Renal cortex interstitium (tissue), 11 donors: ENCODE results near the gene HIVEP3. TPM values are rescaled to one million over a fixed set of nuclear protein-coding genes. Genes with fewer than 3 reads are reported as not detected.

Source experiments
- DNase-seq, 11 donors: peaks; one replicate each; pipeline ENCODE4 v3.0.0-alpha.2; 2013; ENCODE audit warnings: low read depth in 9 of 11, low spot score in 4 of 11; ENCODE audit errors: extremely low read depth in 1 of 11
- polyA plus RNA-seq, 3 donors: library from polyadenylated mRNA; unstranded; fragments of 120-200 nt; gene quantifications; one replicate each; pipeline ENCODE4 v1.2.1, GENCODE V29; 2013; ENCODE audit not compliant: insufficient read length in 3 of 3

The HIVEP3 gene
- polyA plus RNA-seq, 3 donors = 3.4 to 4.6 (median 4.1) TPM

DNA sequence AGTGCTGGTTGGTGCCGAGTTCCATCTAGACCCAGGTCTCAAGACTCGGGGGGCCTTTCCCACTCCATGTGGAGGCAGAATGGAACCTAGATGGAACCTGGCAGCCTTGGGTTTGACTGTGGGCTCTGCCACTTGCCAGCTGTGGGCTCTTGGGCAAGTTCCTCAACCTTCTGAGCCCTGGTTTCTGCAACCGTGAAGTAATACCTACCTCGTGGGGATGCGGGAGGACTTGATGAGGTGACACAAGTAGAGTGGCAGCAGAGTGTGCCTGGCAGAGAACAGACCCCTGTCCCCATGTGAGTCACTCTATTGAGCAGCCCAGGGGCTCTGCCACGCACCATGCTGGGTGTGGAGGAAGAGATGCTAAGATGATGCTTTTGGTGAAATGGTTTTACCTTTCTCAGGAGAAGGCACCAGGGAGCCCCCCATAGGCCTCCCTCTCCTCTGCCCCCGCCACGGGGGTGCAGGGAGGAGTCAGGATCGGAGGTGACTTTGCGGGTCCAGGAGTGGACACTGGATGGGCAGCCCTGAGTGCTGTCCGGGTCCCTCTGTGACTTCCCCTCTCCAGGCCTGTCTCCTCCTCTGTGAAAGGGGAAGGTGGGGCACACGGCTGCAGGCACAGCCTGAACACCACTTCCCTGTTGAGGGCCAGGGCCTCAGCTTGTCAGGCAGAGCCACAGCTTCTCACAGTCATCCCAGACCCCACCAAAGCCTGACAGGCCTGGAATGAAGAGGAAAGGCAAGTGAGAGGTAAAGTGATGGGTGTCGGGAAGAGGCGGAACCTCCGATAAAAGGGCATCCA, 397.6 kb downstream of the HIVEP3 start:
- DNase-seq = no peak

DNA sequence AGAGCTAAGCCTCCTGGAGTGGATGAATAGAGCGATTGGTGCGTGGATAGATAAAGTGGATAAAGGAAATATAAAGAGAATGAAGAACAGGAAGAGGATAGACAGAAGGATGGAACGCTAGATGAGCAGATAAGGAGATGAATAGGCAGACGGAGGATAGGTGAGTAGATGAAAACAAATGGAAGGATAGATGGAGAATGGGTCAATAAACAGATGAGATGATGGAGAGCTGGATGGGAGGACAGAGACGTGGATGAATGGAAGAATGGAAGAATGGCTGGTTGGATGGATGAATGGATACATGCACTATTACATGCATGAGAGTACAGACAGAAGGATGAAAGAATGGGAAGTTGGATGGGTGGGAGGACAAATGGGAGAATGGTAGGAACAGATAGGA, 399.1 kb downstream of the HIVEP3 start:
- DNase-seq = no peak

DNA sequence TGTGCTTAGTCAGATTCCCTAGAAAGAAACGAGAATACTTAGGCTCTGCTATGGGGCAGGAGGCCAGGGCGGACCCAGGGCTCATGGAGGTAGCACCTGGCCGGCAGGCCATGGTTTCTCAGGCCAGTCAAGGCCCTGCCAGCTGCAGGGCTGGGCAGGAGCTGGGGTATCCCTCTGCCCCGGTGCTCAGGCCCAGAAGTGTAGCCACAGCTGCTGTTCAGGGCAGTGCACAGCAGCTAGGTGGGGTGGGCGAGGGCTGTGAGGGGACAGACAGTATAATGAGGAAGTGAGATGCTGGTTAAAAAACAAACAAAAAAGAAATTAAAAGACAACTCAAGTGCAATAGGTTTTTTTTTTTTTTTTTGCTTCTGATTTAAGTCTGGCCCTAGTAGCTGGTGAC, 400.3 kb downstream of the HIVEP3 start:
- DNase-seq = no peak

DNA sequence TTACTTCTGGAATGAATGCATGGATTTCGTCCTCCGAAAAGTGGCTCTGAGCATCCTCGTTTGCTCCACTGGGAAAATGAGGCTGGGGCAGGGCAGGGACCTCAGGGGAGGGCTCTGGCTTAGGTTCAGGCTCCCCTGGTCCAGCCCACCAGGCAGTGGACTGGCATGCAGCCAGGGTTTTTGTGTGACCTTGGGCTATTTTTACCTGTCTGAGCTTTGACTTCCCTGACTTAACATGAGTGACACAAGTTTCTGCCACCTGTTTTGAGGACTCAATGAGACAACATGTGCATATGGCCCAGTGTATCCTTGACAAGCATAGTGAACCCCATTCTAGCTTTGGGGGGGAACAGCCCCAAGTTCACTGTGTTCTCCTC, 401.7 kb downstream of the HIVEP3 start:
- DNase-seq = no peak

DNA sequence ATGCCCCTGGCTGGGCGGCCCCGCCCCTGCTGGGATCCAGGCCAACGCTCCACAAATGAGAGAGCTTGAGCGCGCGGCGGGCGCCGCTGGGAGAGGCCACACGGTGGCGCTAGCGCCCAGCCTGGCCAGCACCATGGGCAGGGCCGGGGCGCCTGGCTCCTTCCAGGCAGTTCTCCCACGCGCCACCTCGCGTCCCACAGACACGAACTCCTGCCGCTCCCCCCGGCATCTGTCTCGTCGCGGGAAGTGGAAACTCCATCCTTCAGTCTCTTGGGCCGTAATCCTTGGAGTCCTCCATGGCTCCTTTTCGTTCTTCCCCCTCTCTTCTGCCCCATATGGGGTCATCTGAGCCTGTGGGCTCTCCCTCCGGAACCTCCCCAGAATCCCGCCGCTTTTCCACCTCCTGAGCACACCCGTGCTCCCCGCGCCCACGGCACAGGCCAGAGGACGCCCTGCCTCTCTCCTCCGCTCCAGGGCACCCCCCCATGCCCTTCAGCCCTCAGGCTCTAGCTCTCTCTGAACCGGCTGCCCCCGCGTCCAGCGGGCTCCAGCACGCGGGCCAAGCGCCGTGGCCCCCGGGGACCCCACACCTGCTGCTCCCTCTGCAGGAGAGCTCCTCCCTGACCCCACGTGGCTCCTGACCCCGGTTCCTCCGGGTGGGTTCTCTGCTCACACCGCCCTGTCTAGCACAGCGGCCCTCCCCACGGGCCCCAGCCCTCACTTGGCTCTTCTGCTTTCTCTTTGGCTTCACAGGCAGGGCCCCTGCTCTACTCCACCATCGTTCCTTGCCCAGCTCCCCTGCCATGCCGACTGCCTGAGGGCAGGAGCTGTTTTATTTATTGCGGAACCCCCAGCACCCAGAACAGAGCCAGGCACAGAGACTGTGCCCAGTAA, 402.3 kb downstream of the HIVEP3 start:
- DNase-seq = peak; percentile 81 to 94 (median 88)

DNA sequence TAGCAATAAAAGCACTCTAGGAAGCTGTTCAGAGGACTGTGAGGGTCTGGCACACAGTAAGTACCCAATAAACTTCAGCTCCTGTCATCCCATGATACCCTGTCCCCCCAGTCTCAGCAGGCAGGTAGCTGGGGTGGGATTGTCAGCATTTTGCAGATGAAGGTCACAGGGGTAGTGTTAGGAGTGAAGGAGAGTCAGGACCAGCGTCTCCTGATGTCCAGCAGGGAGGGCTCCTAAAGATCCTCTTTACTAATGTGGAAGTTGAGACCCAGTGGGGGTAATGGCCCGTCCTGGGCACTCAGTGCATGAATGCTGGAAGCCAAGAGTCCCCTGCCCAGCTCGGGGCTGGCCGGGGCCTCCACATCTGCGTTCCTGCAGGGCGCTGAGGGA, 402.9 kb downstream of the HIVEP3 start:
- DNase-seq = no peak

DNA sequence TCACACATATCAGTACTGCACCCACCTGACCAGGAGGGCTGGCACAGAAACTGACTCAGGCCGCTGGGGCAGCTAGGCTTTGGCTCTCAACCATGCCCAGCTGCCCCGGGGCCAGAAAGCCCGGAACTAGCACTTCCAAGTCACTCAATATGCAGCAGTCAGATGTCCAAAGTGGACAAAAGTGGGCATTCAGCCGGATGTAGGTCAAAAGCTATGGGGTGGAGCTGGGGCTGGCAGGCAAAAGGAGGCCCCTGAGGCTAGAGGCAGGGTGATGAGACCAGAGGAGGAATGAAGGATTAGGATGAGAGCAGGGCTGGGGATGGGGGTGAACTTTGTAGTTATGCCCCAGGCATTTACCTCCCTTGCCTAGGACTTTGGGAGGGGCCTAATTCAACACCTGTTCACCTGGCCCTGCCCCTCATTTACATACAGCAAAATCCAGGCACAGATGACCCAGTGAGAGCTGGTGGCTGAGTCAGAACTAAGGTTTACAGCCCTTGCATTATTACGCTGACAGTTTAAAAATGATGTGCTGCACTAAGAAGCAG, 403.5 kb downstream of the HIVEP3 start:
- no peak for DNase-seq

DNA sequence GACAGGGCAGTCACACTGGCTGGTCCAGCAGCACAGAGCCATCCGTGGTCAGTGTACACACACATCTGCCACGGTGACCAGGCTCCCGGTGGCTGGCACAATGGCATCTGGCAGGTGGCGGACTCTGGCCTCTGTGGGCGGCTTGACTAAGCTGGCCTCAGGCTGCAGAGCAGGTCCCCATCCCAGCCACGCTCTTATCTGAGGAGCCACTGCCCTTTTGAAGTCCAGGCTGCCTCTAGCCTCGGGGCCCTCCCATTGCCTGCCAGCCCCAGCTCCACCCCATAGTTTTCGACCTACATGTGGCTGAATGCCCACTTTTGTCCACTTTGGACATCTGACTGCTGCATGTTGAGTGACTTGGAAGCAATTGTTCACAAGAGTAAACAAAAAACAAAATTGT, 404.3 kb downstream of the HIVEP3 start:
- no peak for DNase-seq

DNA sequence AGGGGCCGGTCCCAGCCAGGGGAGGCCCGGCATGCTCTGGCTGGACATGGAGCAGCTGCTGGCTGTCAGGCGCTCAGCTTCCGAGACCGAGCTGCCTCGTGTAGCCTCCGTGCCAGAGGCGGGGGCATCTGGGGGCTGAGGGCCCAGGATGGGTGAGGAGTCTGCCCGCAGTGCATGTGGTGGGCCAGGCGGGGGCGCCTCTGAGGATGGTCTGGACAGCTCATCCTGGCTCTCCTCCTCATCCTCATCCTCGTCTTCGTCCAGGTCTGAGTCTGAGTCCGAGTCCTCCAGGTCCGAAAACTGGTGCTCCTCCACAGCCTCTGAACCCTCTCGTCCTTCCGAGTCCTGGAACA, 405.4 kb downstream of the HIVEP3 start:
- DNase-seq = no peak

DNA sequence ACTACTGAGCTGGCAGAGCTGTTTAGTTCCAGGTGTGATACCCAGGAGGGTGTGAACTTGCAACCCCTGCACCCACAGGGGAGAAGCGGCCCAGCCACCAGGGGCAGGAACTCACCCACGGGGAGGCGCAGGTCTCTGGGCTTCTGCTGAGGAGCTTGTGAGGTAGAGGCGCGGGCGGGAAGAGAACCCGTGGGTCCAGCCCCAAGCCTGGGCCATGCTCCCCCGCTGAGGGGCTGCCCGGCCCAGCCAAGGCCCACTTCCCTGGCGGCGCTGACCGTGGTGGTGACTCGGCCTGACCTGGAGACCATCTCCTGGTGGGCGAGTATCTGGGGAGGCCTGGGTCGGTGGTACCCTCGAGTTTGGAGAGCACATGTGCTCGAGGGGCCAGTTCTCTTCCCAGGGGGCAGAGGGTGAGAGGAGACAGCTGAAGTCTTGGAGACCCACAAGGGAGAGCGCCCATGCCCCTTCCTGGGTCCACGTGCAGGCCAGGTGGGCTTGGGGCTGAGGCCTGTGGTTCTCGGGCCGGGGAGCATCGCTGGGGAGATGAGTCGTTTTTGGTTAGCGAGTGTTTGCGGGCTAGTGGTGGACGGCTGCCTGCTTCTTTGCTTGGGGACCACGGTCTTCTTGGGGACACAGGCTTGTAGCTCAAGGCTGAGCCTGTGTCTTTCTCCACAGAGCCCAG, 405.9 kb downstream of the HIVEP3 start:
- DNase-seq = no peak

DNA sequence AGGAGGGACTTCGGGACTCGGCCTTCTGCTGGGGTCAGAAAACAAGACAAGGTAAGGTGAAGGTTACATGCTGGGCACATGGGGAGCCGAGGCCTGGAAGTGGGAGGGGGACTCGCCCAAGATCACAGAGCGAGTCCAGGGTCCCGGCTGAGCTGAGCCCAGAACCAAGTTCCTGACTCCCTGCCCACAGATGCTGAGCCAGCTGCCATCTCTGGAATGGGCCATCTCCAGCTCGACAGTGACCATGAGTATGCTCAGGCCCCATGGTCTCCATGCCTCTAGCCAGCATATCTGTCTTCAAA, 407.5 kb downstream of the HIVEP3 start:
- DNase-seq = no peak

DNA sequence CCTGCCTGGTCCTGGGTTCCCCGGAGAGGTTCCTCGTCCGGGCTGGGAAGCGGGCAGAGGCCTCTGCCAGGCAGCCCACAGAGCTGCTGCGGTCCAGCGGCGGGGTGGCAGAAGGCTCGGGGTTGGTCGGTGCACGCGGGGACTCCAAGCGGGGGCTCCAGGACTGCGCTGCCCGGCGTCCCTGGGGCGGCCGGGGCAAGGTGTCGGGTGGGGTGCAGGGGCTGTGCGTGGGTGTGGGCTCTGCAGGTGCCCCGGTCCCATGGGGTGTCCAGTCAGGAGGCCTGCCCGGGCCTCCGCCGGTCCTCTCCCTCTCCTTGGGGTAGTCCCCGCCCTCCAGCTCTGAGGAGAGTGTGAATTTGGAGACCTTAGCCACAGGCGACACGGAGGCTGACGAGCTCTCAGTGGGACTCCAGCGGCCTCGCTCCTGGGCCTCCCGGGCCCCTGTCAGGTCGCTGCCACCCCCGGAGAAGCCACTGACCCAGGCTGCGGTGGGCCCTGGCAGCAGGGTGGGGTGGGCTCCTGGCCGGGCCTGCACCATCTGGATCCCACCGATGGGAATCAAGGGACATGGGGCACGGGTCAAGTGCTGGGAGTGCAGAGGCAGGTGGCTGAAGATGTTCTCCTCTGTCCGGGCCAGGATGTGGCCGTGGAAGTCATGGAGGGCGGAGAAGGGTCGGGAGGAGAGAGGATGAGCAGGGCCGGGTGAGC, 408.0 kb downstream of the HIVEP3 start:
- DNase-seq = no peak

DNA sequence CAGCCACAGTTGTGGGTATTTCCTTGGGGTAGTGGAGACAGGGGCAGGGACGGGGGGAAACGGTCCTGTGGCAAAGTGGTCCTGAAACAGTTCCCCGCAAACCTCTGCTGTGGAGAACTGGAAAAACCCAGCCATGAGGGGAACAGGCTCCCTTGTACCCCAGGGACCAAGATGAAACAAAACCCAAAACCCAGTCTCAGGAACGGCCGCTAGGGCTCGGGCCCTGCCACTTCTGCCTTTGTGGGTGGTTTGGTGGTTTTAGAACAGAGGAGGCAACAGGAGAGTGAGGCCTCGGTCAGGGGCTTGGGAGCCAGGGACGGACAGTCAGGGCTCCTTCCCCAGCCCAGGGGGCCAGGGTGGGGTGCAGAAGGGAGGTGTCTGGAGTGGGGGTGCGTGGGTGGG, 409.5 kb downstream of the HIVEP3 start:
- DNase-seq = no peak

DNA sequence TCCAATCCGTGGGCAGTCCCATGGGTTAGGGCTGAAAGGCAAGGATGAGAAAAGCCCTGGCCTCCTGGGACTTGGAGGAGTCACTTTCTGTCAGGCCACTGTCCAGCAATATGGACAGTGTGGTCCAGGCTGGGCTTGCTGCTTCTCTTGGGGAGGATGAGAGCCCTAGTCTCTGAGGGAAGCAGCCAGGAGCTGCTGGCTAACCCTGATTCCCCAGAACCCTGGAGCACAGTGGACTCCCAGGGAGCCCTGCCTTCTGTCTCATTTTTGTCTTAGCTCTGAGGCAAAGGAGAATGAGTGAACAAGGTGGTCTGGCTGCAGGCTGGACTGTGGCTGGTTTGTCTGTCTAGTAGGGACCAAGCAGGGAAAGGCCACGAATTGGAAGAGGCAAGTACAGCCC, 410.4 kb downstream of the HIVEP3 start:
- DNase-seq = no peak

DNA sequence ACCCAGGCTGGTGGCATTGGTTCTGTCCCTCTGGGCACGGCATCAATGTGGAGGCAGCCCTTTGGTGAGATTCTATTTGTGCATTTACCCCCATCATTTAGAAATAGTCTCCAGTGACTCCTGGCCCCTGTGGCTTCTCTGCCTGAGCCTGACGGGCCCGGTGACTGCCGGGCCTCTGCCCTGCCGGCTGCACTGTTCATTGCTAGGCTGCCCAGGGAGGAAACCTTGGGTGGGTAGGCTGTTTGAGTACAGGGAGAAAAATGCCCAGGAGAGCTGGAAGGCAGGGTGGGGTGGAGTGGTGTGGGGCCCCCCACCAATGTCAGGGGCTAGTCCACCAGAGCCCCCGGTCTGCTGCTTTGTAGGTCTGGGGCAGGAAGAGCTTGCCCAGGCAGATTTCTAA, 410.9 kb downstream of the HIVEP3 start:
- no peak for DNase-seq

DNA sequence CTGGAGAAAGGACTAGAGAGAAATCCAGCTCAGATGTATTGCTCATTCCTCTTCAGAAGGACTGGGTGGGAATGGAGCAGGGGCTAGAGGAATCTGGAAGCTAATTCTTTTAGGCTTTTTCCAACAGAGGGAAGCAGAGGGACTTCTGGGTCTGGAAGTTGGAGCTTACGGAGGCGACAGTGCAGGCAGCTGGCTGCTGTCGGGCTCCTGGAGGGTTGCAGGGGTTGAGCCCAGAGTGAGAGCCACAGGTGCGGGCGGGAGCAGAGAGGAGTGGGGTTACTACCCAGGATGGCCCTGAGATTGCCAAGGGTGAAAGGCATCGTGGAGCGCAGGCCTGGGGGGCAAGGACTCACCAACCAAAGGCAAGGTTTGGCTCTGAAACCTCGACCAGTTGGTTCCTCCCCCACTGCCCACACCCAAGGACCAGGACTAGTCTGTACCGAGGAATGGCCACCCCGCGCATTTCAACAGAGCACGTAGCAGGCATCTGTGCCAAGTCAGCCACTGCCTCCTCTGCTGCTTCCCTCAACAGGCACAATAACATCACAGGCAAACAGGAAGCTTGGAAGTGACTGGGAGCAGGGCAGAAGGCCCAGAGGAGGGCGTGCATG, 411.5 kb downstream of the HIVEP3 start:
- no peak for DNase-seq

DNA sequence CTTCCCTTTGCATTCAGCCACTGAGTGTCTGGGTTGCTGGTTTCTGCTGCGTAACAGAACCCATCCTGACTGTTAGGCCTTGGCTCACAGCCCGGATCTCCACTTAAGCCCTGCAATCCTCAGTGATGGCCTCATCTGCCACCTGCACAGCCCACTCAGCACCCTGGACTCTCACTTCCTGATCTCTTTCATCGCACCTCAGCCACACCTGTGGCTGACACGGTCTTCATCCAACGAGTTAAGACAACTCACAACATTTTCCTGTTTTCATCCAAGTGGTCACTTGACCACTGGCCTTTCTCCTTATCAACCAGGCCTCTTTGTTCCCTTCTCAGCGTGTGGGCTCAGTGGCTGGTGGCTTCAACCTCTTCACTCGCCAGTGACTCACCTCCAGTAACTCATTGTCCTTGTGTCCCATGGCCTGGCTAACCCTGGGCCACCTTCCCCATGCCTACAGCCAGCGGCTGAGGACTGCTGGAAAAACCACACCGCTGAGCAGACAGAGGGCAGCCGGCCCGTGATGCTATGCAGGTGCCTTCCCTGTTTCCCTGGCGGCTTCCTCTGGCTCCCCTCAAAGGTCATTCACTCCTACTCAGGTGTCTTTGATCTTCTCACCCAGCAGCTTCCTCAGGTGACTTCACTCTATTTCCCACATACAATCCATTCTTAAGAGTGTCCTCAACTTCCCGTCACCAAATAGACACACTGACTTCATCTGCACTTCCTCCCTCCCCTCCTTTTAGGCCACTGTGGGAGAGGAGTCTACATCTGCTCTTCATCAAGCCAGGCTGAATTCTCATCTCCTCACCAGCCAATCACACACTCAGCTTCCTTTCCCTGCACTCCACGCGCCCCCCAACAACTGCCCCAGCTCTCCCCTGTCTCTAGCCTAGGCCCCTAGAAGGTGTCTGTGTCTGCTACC, 414.3 kb downstream of the HIVEP3 start:
- DNase-seq = no peak

DNA sequence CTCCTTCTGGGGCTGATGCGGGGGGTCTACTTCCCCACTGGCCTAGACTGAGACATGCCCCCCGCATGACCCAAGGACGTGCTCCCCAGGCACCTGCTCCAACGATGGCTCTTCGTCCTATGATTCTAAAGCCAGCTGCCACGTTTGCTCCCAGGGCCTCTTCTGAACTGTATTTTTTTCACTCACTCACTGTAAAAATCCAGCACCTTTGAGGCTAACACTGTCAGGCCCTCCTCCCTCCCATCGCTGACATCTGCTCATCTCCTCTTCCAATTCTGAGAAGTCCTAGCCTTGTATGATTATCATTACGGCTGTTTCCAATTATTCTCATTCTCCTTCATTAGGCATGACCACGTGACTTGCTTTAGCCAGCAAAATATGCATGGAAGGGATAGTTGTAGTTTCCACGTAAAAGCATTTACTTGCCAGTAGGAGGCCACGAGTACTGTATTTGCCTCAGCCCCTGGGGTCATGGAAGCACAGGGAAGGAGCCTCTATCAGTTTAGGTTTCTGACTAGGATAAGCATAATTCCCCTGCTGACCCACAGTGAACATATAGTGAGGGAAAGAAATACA, 415.1 kb downstream of the HIVEP3 start:
- DNase-seq = no peak
